Stimulated activated effector memory CD8-positive, alpha-beta T cell treated with anti-CD3 and anti-CD28 coated beads, Interleukin-12 subunit alpha, Interleukin-12 subunit beta, amount 100 ng/mL, for 72 hours (primary cell): Measurements from ENCODE around the gene RNF213.
"Not testable (repeated sequence)": the region's sequence is repeated elsewhere in the genome, so short reads cannot be mapped to it uniquely, and the experiment has no call there.

Experiments
- ATAC-seq: fragments of 150-1000 bp; cut with Tn5 transposase; 2 replicates; pipeline ENCODE4 v1.10.0; 2021
- DNase-seq, 2 donors: peaks; one replicate each; pipeline ENCODE4 v3.0.0; 2021 to 2022; ENCODE audit warnings: low spot score in 2 of 2
- H3K27ac Mint-ChIP-seq: one replicate; pipeline ENCODE4 v1.8.0; 2022; ENCODE audit warnings: mild to moderate bottlenecking, mixed read lengths
- H3K36me3 Mint-ChIP-seq: one replicate; pipeline ENCODE4 v1.8.0; 2022; ENCODE audit warnings: mild to moderate bottlenecking, mixed read lengths
- H3K4me1 Mint-ChIP-seq: one replicate; pipeline ENCODE4 v1.8.0; 2022; ENCODE audit warnings: mixed read lengths
- H3K4me3 Mint-ChIP-seq: one replicate; pipeline ENCODE4 v1.8.0; 2022; ENCODE audit warnings: mild to moderate bottlenecking, mixed read lengths
- H3K9me3 Mint-ChIP-seq: one replicate; pipeline ENCODE4 v1.8.0; 2022; ENCODE audit warnings: mixed read lengths

The RNF213 gene

GRCh38 chr17:80388601-80389000 is 127.9 kb downstream of the RNF213 start:
- peak overlapping the region; percentile 78 for H3K27ac Mint-ChIP-seq
- peaks cover 100% of the 10 kb centered on the region for H3K36me3 Mint-ChIP-seq

GRCh38 chr17:80389011-80389995 is 128.7 kb downstream of the RNF213 start:
- peak overlapping the region; percentile 78 for H3K27ac Mint-ChIP-seq

More at GRCh38 chr17:80388601-80389000, 127.9 kb downstream of the RNF213 start:
- no peak for DNase-seq
- no peak for ATAC-seq
- Mint-ChIP-seq H3K9me3 (no peaks in the 10 kb centered on the region), H3K4me1 (peaks cover 7% of the 10 kb centered on the region), H3K4me3 (no peak overlapping the region)

GRCh38 chr17:80393241-80393890 is 132.7 kb downstream of the RNF213 start:
- peaks cover 99% of the 10 kb centered on the region for H3K36me3 Mint-ChIP-seq
- DNase-seq (no peak), ATAC-seq (no peak)
- no peaks in the 10 kb centered on the region for H3K9me3 Mint-ChIP-seq
- no peak overlapping the region for H3K4me3 Mint-ChIP-seq
- peak overlapping the region; percentile 29 for H3K27ac Mint-ChIP-seq
- peaks cover 10% of the 10 kb centered on the region for H3K4me1 Mint-ChIP-seq

More at GRCh38 chr17:80389011-80389995, 128.7 kb downstream of the RNF213 start:
- H3K4me1 Mint-ChIP-seq: peaks cover under 1% of the 10 kb centered on the region
- no peaks in the 10 kb centered on the region for H3K9me3 Mint-ChIP-seq
- H3K4me3 Mint-ChIP-seq: no peak overlapping the region
- no peak for ATAC-seq
- H3K36me3 Mint-ChIP-seq: peaks cover 100% of the 10 kb centered on the region
- no peak for DNase-seq

GRCh38 chr17:80393961-80394360 is 133.3 kb downstream of the RNF213 start:
- Mint-ChIP-seq H3K36me3 (peaks cover 93% of the 10 kb centered on the region), H3K4me3 (no peak overlapping the region), H3K27ac (peak overlapping the region; percentile 40), H3K9me3 (no peaks in the 10 kb centered on the region), H3K4me1 (peaks cover 10% of the 10 kb centered on the region)
- ATAC-seq: no peak
- no peak for DNase-seq

- Mint-ChIP-seq H3K4me3 (no peak overlapping the region), H3K4me1 (peaks cover 10% of the 10 kb centered on the region), H3K36me3 (peaks cover 86% of the 10 kb centered on the region), H3K27ac (peak overlapping the region; percentile 40), H3K9me3 (no peaks in the 10 kb centered on the region)
- DNase-seq (no peak), ATAC-seq (peak; percentile 17)
Measured at GRCh38 chr17:80394629-80395216, 134.1 kb downstream of the RNF213 start.

- DNase-seq (no peak), ATAC-seq (peak; percentile 35)
- Mint-ChIP-seq H3K4me1 (peaks cover 10% of the 10 kb centered on the region), H3K9me3 (no peaks in the 10 kb centered on the region), H3K4me3 (no peak overlapping the region), H3K27ac (peak overlapping the region; percentile 60), H3K36me3 (peaks cover 82% of the 10 kb centered on the region)
Measured at GRCh38 chr17:80395402-80396151, 134.9 kb downstream of the RNF213 start.

GRCh38 chr17:80396157-80397033 is 135.7 kb downstream of the RNF213 start:
- DNase-seq (no peak), ATAC-seq (peak; percentile 34)
- H3K9me3 Mint-ChIP-seq: no peaks in the 10 kb centered on the region
- H3K36me3 Mint-ChIP-seq: peaks cover 74% of the 10 kb centered on the region
- no peak overlapping the region for H3K4me3 Mint-ChIP-seq
- H3K27ac Mint-ChIP-seq: peak overlapping the region; percentile 64
- H3K4me1 Mint-ChIP-seq: peaks cover 10% of the 10 kb centered on the region

- Mint-ChIP-seq H3K4me1 (peaks cover 10% of the 10 kb centered on the region), H3K4me3 (no peak overlapping the region), H3K36me3 (peaks cover 68% of the 10 kb centered on the region), H3K9me3 (no peaks in the 10 kb centered on the region), H3K27ac (peak overlapping the region; percentile 64)
- ATAC-seq: peak; percentile 49
- no peak for DNase-seq
Measured at GRCh38 chr17:80397034-80397387, 136.4 kb downstream of the RNF213 start.

- peak overlapping the region; percentile 64 for H3K27ac Mint-ChIP-seq
- DNase-seq: peak in 1 of 2 donors; percentile 55
Measured at GRCh38 chr17:80397686-80398085, 137.0 kb downstream of the RNF213 start.

GRCh38 chr17:80401086-80401485 is 140.4 kb downstream of the RNF213 start:
- not testable (repeated sequence) for H3K4me1 Mint-ChIP-seq, H3K4me3 Mint-ChIP-seq, H3K9me3 Mint-ChIP-seq, DNase-seq, ATAC-seq, H3K27ac Mint-ChIP-seq
- H3K36me3 Mint-ChIP-seq: peaks cover 27% of the 10 kb centered on the region

More at GRCh38 chr17:80397686-80398085, 137.0 kb downstream of the RNF213 start:
- Mint-ChIP-seq H3K4me3 (no peak overlapping the region), H3K4me1 (peaks cover 10% of the 10 kb centered on the region), H3K36me3 (peaks cover 61% of the 10 kb centered on the region), H3K9me3 (no peaks in the 10 kb centered on the region)
- no peak for ATAC-seq

GRCh38 chr17:80402102-80402501 is 141.4 kb downstream of the RNF213 start:
- H3K27ac Mint-ChIP-seq, H3K4me3 Mint-ChIP-seq, H3K4me1 Mint-ChIP-seq, H3K9me3 Mint-ChIP-seq, DNase-seq, ATAC-seq: not testable (repeated sequence)
- H3K36me3 Mint-ChIP-seq: peaks cover 17% of the 10 kb centered on the region

GRCh38 chr17:80402959-80403358 is 142.3 kb downstream of the RNF213 start:
- H3K4me3 Mint-ChIP-seq: no peak overlapping the region
- DNase-seq (no peak), ATAC-seq (no peak)
- H3K36me3 Mint-ChIP-seq: peaks cover 9% of the 10 kb centered on the region
- H3K9me3 Mint-ChIP-seq: no peaks in the 10 kb centered on the region
- H3K4me1 Mint-ChIP-seq: peaks cover 3% of the 10 kb centered on the region
- no peak overlapping the region for H3K27ac Mint-ChIP-seq

- no peaks in the 10 kb centered on the region for H3K4me1 Mint-ChIP-seq
- no peaks in the 10 kb centered on the region for H3K36me3 Mint-ChIP-seq
- DNase-seq: no peak
- no peak overlapping the region for H3K27ac Mint-ChIP-seq
- no peaks in the 10 kb centered on the region for H3K9me3 Mint-ChIP-seq
- no peak overlapping the region for H3K4me3 Mint-ChIP-seq
- no peak for ATAC-seq
Measured at GRCh38 chr17:80406146-80406545, 145.5 kb downstream of the RNF213 start.

GRCh38 chr17:80407917-80408316 is 147.3 kb downstream of the RNF213 start:
- H3K9me3 Mint-ChIP-seq, H3K4me1 Mint-ChIP-seq, H3K27ac Mint-ChIP-seq, ATAC-seq, H3K36me3 Mint-ChIP-seq, DNase-seq, H3K4me3 Mint-ChIP-seq: not testable (repeated sequence)
